ENCODE data around the gene UNC13C. TPM values are rescaled to one million over a fixed set of nuclear protein-coding genes. Genes with fewer than 3 reads are reported as not detected.

UNC13C gene
- polyA plus RNA-seq, 1 donor from 2014 or later = 4.0 TPM

GRCh38 chr15:54638666-54639065 lies 660.4 kb downstream of the UNC13C start:
- TF ChIP-seq, protein P1, sequence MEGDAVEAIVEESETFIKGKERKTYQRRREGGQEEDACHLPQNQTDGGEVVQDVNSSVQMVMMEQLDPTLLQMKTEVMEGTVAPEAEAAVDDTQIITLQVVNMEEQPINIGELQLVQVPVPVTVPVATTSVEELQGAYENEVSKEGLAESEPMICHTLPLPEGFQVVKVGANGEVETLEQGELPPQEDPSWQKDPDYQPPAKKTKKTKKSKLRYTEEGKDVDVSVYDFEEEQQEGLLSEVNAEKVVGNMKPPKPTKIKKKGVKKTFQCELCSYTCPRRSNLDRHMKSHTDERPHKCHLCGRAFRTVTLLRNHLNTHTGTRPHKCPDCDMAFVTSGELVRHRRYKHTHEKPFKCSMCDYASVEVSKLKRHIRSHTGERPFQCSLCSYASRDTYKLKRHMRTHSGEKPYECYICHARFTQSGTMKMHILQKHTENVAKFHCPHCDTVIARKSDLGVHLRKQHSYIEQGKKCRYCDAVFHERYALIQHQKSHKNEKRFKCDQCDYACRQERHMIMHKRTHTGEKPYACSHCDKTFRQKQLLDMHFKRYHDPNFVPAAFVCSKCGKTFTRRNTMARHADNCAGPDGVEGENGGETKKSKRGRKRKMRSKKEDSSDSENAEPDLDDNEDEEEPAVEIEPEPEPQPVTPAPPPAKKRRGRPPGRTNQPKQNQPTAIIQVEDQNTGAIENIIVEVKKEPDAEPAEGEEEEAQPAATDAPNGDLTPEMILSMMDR (IDR thresholded peaks at IDR 0.05; ENCODE audit: poor library complexity, severe bottlenecking) = no peak
- no peak for TF ChIP-seq EP300 (conservative IDR thresholded peaks at IDR 0.05; ENCODE audit: poor library complexity, severe bottlenecking)
- TF ChIP-seq, protein P2, sequence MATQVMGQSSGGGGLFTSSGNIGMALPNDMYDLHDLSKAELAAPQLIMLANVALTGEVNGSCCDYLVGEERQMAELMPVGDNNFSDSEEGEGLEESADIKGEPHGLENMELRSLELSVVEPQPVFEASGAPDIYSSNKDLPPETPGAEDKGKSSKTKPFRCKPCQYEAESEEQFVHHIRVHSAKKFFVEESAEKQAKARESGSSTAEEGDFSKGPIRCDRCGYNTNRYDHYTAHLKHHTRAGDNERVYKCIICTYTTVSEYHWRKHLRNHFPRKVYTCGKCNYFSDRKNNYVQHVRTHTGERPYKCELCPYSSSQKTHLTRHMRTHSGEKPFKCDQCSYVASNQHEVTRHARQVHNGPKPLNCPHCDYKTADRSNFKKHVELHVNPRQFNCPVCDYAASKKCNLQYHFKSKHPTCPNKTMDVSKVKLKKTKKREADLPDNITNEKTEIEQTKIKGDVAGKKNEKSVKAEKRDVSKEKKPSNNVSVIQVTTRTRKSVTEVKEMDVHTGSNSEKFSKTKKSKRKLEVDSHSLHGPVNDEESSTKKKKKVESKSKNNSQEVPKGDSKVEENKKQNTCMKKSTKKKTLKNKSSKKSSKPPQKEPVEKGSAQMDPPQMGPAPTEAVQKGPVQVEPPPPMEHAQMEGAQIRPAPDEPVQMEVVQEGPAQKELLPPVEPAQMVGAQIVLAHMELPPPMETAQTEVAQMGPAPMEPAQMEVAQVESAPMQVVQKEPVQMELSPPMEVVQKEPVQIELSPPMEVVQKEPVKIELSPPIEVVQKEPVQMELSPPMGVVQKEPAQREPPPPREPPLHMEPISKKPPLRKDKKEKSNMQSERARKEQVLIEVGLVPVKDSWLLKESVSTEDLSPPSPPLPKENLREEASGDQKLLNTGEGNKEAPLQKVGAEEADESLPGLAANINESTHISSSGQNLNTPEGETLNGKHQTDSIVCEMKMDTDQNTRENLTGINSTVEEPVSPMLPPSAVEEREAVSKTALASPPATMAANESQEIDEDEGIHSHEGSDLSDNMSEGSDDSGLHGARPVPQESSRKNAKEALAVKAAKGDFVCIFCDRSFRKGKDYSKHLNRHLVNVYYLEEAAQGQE (IDR thresholded peaks at IDR 0.05; ENCODE audit: borderline replicate concordance) = no peak
- no peak for TF ChIP-seq MXI1 (conservative IDR thresholded peaks at IDR 0.05; ENCODE audit: poor library complexity, severe bottlenecking)
- TF ChIP-seq RAD21 (conservative IDR thresholded peaks at IDR 0.05) = no peak
- no peak for TF ChIP-seq POLR2AphosphoS5 (IDR thresholded peaks at IDR 0.05)
- no peak for TF ChIP-seq TAF1 (IDR thresholded peaks at IDR 0.05; ENCODE audit: low read depth)
- no peak for TF ChIP-seq EZH2 (IDR thresholded peaks at IDR 0.05; ENCODE audit: borderline replicate concordance, insufficient read depth, low read length, poor library complexity, severe bottlenecking)
- no peak for TF ChIP-seq SMC3 (conservative IDR thresholded peaks at IDR 0.05; ENCODE audit: poor library complexity)
- no peaks in the 10 kb centered on the region for H3K36me3 ChIP-seq (ENCODE audit: insufficient read depth, low read length)
- no peaks in the 10 kb centered on the region for H3F3A ChIP-seq (ENCODE audit: insufficient read depth, low read length, poor library complexity, severe bottlenecking)
- no peaks in the 10 kb centered on the region for H3K79me2 ChIP-seq (replicated peaks; ENCODE audit: insufficient read depth, low read length)
- no peaks in the 10 kb centered on the region for H3K9me3 ChIP-seq (ENCODE audit: low read length)
- no peaks in the 10 kb centered on the region for H3K9me2 ChIP-seq (ENCODE audit: insufficient read depth, low read length)
- H3K27me3 ChIP-seq (ENCODE audit: insufficient read depth, low read depth, low read length) = no peaks in the 10 kb centered on the region
- no peak overlapping the region for H3K27ac ChIP-seq (ENCODE audit: low read length)
- H3K9ac ChIP-seq (ENCODE audit: low read length) = no peak overlapping the region
- H2AFZ ChIP-seq (ENCODE audit: low read depth, low read length) = no peak overlapping the region
- no peak overlapping the region for H3K4me2 ChIP-seq (ENCODE audit: low read length)
- H4K20me1 ChIP-seq (ENCODE audit: insufficient read depth) = no peaks in the 10 kb centered on the region
- H3K4me3 ChIP-seq (ENCODE audit: low read length) = no peak overlapping the region

- no peaks in the 10 kb centered on the region for H4K20me1 ChIP-seq (ENCODE audit: insufficient read depth)
- no peak overlapping the region for H3K9ac ChIP-seq (ENCODE audit: low read length)
- H3F3A ChIP-seq (ENCODE audit: insufficient read depth, low read length, poor library complexity, severe bottlenecking) = no peaks in the 10 kb centered on the region
- H3K79me2 ChIP-seq (replicated peaks; ENCODE audit: insufficient read depth, low read length) = no peaks in the 10 kb centered on the region
- H3K4me3 ChIP-seq (ENCODE audit: low read length) = no peak overlapping the region
- H2AFZ ChIP-seq (ENCODE audit: low read depth, low read length) = no peak overlapping the region
- no peaks in the 10 kb centered on the region for H3K27me3 ChIP-seq (ENCODE audit: insufficient read depth, low read depth, low read length)
- H3K9me3 ChIP-seq (ENCODE audit: low read length) = no peaks in the 10 kb centered on the region
- no peak overlapping the region for H3K27ac ChIP-seq (ENCODE audit: low read length)
- no peak for TF ChIP-seq SMC3 (conservative IDR thresholded peaks at IDR 0.05; ENCODE audit: poor library complexity)
- no peak for TF ChIP-seq EZH2 (IDR thresholded peaks at IDR 0.05; ENCODE audit: borderline replicate concordance, insufficient read depth, low read length, poor library complexity, severe bottlenecking)
- TF ChIP-seq, protein P2 (IDR thresholded peaks at IDR 0.05; ENCODE audit: borderline replicate concordance) = no peak
- TF ChIP-seq, protein P1 (IDR thresholded peaks at IDR 0.05; ENCODE audit: poor library complexity, severe bottlenecking) = no peak
- TF ChIP-seq MXI1 (conservative IDR thresholded peaks at IDR 0.05; ENCODE audit: poor library complexity, severe bottlenecking) = no peak
- no peak for TF ChIP-seq POLR2AphosphoS5 (IDR thresholded peaks at IDR 0.05)
- no peak for TF ChIP-seq EP300 (conservative IDR thresholded peaks at IDR 0.05; ENCODE audit: poor library complexity, severe bottlenecking)
- no peak for TF ChIP-seq TAF1 (IDR thresholded peaks at IDR 0.05; ENCODE audit: low read depth)
- TF ChIP-seq RAD21 (conservative IDR thresholded peaks at IDR 0.05) = no peak
- no peaks in the 10 kb centered on the region for H3K36me3 ChIP-seq (ENCODE audit: insufficient read depth, low read length)
- no peak overlapping the region for H3K4me2 ChIP-seq (ENCODE audit: low read length)
- no peaks in the 10 kb centered on the region for H3K9me2 ChIP-seq (ENCODE audit: insufficient read depth, low read length)
Measured at GRCh38 chr15:54640873-54641272, 662.6 kb downstream of the UNC13C start.

All from neural cell (in vitro differentiated cells).